NCI-H446 (cell line): ENCODE data around the gene SDCCAG8.

Source experiments
- DNase-seq, 2 experiments: peaks; one replicate each; lab custom pipeline; 2025; lab: John Stamatoyannopoulos, UW

SDCCAG8 gene

GRCh38 chr1:243503155-243503554 is 247.3 kb downstream of the SDCCAG8 start:
- DNase-seq = no peak

GRCh38 chr1:243505986-243506689 is 250.3 kb downstream of the SDCCAG8 start:
- DNase-seq = no peak

DNA sequence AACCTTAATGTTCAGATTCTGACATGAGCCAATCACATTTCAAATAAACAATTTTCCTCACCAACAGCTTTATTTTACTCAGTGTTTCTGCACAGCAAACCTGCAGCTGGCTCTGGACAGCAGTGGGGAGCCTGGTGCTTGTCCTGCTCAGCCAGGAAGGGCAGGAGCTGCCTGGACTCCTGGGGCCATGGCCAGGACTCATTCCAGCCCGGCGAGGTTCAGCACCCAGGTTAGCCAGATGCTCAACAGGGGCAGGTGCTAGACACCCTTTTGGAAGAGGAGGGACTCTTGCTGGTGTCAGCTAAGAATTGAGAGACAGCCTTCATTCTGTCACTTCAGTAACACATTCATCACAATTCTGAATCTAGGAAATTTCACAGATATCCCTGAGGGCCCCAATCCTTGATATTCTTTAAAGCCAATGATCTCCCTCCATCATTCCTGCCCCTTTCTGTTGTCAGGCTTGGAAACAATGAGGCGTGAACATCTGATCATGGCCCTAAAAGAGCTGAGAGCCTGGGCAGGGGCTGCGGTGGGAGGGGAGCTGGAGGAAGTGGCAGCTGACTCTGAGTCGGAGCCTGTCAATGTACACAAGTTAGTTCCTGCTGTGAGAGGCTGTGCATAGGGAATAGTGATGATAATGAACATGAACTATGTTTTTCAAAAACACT is 251.3 kb downstream of the SDCCAG8 start:
- DNase-seq = peak in 1 of 2 experiments; percentile 14

GRCh38 chr1:243507672-243508302 is 251.9 kb downstream of the SDCCAG8 start:
- DNase-seq = no peak

- no peak for DNase-seq
Measured at GRCh38 chr1:243508303-243508713, 252.5 kb downstream of the SDCCAG8 start.

GRCh38 chr1:243508943-243509342 is 253.1 kb downstream of the SDCCAG8 start:
- no peak for DNase-seq

DNA sequence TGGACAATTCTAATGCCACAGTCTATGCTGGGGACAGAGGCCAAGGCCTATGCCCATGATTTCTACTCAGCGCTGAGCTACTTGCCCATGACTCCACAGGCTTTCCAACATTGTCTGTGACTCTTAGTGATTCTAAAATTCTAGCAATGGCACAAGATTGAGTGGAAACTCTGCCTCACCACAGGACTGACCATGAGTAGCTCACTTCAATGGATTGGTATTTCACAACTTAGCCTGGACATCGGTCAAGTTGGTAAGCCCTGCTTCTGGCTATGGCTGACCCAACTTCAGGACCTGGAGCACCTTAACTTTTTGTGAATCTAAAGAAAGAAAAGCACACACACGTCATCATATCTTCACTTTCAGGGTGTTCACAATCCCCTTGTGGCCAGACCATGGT is 255.1 kb downstream of the SDCCAG8 start:
- no peak for DNase-seq

DNA sequence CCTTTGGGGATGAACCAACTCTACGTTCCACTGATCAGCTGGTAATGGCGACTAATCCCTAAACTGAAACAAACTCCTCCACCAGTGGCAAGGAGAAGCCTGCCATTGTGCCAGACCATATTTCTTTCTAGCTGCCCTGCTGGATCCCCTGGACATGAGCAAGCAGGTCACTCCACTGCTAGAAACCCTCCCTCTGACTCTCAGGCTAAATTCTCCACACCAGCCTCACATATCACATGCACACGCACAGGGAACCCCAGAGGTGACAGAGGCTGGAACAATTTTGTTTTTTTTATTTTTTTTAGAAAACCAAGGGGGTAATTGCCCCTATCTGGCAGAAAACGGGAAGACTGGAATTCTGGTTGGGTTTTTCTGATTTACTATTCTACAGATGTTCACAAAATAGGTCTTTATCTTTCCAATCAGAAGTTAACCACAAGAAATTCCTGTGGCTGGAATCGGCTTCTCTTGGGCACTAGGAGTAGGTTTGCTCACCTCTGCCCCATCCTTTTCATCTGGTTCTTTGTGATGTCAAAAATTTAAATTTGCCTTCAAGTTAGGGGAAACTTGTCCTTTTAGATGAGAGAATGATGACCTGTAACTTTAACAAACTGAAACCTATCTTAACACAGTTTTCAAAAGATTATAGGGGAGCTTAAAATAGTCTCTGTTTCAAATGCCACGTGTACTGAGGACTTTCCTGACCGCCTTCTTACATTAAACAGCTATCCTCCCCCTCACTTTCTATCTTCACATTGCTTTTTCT is 258.1 kb downstream of the SDCCAG8 start:
- no peak for DNase-seq

GRCh38 chr1:243514927-243515326 is 259.1 kb downstream of the SDCCAG8 start:
- DNase-seq = no peak

- DNase-seq = no peak
Measured at GRCh38 chr1:243520831-243521230, 265.0 kb downstream of the SDCCAG8 start.

DNA sequence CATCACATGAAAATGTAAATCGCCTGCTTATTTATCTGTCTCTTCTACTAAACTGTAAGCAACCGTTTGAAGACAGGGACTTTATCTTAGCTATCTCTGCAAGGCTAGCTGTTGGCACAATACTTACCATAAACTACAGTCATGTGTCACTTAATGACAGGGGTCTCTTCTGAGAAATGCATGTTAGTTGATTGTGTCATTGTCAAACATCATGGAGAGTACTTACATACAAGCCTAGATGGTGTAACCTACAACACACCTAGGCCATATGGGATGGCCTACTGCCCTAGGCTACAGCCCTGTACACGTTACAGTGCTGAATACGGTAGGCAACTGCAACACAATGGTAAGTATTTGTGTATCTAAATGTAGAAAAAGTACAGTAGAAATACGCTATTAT is 267.9 kb downstream of the SDCCAG8 start:
- DNase-seq = no peak

- DNase-seq = no peak
Measured at GRCh38 chr1:243525085-243525487, 269.2 kb downstream of the SDCCAG8 start.

GRCh38 chr1:243526180-243526579 is 270.3 kb downstream of the SDCCAG8 start:
- no peak for DNase-seq

GRCh38 chr1:243528459-243529121 is 272.7 kb downstream of the SDCCAG8 start:
- DNase-seq = no peak

DNA sequence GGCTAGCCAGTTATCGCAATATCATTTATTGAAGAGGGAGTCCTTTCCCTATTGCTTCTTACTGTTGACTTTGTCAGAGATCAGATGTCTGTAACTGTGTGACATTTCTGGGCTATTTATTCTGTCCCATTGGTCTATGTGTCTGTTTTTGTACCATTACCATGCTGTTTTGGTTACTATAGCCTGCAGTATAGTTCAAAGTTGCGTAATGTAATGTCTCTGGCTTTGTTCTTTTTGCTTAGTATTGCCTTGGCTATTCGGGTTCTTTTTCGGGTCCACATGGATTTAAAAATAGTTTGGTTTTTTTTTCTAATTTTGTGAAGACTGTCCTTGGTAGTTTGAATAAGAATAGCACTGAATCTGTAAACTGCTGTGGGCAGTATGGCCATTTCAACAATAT is 273.7 kb downstream of the SDCCAG8 start:
- DNase-seq = no peak

- no peak for DNase-seq
Measured at GRCh38 chr1:243535014-243535413, 279.2 kb downstream of the SDCCAG8 start.

DNA sequence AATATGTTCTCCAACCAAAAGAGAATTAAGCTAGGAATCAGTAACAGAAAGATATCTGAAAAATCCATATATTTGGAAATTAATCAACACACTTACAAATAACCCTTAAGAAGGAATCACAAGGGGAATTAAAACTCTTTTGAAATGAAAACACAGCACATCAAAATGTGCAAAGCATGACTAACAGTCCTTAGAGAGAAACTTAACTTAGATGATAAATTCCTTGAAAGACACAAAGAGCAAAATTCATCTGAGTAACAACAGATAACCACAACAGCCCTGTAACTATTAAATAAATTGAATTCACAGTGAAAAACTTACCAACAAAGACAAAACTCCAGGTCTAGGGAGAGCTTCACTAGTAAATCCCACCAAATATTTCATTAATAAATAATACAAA is 283.8 kb downstream of the SDCCAG8 start:
- DNase-seq = no peak

- DNase-seq = no peak
Measured at GRCh38 chr1:243542739-243543415, 287.0 kb downstream of the SDCCAG8 start.

DNA sequence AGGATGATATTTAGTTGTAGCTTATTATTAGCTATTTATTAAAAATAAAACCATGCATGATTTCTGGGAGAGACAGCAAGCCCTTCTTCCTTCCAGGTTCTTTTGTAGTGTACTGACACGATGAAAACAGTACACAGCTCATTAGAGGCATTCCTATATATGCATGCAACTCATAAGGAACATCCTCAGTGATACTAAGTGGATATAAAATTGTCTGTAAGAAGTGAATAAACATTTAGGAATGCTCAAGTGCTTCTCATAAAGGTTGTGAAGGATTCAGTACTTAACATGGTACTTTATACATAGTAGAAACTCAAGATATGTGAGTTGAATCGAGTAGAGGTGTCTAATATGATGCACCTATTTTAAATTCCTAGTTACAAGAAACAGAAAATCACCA is 287.7 kb downstream of the SDCCAG8 start:
- DNase-seq = no peak

DNA sequence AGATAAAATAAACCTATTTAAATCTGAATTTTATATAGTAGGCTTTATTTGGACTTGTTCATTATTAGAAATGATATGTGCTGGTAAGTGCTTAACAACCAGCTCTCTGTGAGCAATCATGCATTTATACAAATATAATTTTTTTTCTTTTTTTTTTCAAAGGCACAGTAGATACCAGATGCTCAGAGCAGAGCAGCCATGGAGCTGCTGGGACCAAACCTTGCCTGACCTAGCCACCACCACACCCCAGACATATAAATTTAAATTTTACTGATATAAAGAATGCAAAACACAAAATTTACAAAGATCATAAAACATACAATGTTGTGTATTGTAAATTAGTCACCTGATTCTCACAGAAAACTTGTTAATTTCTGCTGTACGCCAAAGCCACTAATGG is 290.6 kb downstream of the SDCCAG8 start:
- no peak for DNase-seq

DNA sequence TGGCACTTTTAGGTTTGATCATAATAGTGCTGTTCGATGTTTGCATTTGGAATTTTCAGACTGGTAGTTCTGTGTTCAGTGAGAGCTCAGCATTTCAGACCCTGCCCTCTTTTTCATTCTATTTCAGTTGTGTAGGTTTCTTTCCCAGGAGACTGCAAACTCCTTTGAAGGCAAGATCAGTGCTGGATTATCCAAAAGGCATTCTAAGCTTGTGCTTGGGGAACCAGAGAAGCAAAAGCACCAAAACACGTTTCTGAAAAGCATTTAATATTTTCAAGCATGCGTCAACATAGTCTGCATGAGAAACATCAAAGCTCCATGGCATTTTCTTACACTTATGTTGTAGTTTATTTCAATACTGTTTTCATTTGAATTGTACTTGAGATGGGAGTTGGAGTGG is 292.1 kb downstream of the SDCCAG8 start:
- no peak for DNase-seq
